Activated CD4-positive, alpha-beta T cell treated with anti-CD3 and anti-CD28 coated beads, Interleukin-2, amount 50 U/mL, for 16 hours (primary cell): ENCODE data around the gene CASKIN2.

ENCODE experiments used
- DNase-seq: peaks from one replicate; pipeline ENCODE4 v3.0.0-alpha.2; 2020

The CASKIN2 gene, protein sequence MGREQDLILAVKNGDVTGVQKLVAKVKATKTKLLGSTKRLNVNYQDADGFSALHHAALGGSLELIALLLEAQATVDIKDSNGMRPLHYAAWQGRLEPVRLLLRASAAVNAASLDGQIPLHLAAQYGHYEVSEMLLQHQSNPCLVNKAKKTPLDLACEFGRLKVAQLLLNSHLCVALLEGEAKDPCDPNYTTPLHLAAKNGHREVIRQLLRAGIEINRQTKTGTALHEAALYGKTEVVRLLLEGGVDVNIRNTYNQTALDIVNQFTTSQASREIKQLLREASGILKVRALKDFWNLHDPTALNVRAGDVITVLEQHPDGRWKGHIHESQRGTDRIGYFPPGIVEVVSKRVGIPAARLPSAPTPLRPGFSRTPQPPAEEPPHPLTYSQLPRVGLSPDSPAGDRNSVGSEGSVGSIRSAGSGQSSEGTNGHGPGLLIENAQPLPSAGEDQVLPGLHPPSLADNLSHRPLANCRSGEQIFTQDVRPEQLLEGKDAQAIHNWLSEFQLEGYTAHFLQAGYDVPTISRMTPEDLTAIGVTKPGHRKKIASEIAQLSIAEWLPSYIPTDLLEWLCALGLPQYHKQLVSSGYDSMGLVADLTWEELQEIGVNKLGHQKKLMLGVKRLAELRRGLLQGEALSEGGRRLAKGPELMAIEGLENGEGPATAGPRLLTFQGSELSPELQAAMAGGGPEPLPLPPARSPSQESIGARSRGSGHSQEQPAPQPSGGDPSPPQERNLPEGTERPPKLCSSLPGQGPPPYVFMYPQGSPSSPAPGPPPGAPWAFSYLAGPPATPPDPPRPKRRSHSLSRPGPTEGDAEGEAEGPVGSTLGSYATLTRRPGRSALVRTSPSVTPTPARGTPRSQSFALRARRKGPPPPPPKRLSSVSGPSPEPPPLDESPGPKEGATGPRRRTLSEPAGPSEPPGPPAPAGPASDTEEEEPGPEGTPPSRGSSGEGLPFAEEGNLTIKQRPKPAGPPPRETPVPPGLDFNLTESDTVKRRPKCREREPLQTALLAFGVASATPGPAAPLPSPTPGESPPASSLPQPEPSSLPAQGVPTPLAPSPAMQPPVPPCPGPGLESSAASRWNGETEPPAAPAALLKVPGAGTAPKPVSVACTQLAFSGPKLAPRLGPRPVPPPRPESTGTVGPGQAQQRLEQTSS (N-terminal part only)

DNA sequence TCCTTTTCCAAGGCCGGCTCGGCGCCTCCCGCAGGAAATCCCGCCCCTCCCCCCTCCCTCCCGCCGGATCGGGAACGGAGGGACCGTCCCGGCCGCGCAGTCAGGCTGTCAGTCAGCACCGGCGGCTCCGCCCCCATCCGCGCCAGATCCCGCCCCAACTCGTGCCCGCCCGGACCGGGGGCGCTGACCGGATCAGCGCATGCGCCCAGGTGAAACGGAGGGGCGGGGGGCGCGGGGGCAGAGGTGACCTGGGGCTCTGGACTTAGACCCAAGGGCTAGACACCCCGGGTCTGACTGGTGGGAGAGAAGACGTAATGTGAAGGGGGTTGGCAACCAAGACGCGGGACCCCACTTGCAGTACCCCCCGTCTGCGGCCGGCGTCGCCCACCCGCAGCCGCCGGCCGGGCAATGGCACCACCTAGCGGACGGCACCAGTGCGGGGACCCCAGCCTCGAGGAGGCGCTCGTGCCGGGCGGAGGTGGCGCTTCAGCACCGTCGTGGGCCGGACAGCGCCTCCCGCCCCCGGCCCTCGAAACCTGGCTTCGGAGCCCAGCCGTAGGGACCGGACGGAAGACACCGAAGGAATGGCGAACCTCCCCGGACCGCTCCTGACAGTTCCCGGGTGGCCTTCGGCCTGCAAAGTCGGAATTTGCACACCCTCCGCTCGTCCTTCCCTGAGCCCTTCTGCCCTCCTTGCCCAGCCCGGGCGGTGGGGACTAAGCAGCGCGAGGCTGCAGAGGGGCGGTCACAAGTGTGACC, at the start of gene CASKIN2:
CASKIN2 (minus strand) TSS at position 42 of the 759 bp plus-strand sequence. CDS start 1,733 bp downstream, outside the sequence.
- peak; percentile 87 for DNase-seq

DNA sequence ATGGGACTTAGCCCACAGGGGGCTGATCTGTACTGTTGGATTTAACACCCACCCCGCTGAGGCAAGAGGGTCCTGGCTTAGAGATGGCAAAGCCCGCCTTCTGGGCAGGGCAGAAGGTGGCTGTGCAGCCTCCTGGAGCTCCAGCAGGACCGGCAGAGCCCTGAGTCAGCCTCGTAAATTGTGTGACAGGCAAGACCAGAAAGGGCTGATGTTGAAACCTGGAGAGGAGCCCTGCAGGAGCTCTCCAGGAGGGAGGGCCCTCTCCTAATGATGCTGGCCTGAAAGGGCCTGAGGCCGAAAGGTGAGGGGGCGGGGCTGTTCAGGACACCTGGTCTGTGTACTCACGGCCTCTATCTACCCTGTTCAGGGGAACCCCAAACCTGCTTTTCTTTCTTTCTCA, 49.7 kb upstream of the CASKIN2 start:
- no peak for DNase-seq

DNA sequence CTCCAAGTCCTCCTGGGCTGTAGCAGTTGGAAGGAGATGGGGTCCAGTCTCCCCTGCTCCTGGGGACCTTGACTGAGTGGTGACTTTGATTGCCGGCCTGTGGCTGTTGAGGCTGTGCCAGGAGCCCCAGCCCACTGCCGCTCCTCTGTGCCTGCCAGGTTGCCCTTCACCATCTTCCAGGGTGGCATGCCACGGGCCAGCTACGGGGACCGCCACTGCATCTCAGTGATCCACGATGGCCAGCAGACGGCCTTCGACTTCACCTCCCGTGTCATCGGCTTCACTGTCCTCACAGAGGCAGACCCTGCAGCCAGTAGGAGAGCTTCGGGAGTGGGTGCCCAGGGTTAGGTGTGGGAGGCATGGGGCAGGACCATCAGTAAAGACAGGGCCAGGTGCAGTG, 48.9 kb upstream of the CASKIN2 start:
- no peak for DNase-seq

DNA sequence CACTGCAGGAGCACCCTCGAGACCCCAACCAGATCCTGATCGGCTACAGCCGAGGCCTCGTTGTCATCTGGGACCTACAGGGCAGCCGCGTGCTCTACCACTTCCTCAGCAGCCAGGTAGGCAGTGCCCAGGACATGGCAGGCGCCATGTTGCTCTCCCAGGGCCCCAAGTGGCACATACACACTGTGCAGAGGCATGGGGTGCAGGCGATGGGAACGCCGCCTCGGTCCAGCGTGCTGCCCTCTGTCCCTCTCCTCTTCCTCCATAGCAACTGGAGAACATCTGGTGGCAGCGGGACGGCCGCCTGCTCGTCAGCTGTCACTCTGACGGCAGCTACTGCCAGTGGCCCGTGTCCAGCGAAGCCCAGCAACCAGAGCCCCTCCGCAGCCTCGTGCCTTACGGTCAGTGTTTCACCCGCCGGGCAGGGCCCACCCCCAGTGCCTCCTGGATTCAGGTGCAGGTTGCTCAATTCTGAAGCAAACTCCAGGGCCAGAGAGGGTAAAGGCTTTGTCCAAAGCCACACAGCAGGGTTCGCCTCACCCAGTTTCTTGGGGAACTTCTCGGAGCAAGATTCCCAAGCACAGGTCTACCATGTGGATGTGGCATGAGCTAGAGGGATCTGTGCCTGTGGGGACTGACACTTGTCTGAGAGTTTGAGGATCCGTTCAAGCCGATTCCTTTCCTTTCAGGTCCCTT, 47.9 kb upstream of the CASKIN2 start:
- DNase-seq: no peak

DNA sequence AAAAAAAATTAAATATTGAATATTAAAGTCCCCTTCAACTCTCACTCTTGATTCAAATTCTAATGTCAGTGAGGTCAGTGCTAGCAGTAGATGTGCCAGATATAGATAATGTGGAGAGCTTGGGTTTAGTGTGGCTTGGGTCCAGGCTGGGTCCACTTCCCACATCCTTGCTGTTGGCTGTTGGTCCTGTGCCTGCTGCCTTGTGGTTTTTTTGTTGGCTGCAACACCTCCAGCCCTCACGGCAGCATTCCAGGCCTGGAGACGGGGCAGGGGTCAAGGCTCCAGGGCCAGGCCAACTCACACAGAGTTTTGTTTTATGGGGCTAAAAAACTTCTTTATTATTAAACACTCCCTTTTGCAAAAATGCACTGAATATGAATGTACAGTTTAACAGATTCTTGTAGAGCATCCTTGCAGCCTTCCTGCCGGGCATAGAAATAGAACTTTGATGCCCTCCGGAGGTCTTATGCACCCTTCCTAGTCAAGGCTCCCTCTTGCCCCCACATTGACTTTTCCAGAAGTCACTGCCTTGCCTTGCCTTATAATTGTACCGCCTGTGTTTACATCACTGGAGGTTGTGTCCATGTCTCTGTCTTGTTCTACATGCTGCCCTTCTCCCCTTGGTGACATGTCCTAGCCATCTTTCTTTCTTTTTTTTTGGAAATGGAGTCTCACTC, 46.7 kb upstream of the CASKIN2 start:
- no peak for DNase-seq

DNA sequence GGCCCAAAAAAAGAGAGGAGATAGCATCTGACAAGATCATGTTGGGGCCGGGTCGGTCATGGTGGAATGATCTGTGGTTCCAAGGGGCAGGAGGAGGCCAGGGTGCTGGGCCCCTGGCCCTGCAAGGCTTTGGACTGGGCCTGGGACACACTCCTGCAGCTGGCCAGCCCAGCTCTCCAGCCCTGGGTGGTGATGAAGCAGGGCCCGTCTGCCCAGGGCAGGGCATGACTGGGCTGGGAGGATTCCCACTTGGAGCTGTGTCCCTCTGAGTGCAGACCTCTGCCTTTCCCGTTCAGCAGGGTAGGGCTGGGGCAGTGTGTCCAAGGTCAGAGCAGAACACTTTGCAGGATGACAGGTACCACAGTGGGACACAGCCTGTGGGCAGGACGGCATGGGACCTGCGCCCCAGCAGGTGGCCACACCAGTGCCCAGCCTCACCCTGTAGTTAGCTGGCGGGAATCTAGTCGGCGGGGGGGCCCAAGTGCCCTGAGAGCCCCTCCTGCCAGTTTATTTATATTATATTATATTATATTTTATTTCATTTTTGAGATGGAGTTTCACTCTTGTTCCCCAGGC, 44.7 kb upstream of the CASKIN2 start:
- no peak for DNase-seq

DNA sequence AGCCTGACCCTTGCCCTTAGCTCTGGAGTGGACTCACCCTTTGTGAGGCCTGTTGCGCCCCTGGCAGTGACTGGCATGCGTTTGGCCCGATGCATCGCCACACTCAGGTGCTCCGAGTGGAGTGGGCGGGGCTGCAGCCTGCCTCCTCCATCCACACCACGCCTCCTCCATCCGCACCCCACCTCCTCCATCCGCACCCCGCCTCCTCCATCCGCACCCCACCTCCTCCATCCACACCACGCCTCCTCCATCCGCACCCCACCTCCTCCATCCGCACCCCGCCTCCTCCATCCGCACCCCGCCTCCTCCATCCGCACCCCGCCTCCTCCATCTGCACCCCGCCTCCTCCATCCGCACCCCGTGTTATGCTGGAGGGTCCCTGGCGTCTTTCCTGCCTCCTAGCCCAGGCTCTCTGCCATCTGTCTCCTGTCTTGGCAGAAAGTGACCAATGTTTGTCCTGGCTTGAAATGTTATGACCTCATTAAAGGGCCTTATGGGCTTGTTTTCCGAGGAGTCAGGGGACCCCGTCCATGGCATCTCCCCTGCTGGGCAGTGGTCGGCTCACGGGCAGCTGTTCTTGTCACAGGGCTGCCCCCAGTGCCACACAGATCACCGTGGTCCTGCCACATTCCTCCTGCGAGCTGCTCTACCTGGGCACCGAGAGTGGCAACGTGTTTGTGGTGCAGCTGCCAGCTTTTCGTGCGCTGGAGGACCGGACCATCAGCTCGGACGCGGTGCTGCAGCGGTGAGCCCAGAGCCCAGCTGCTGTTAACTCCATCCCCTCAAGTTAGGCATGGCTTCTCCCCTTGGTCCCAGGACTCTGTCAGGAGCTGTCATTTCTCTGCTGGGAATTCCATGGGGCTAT, 43.6 kb upstream of the CASKIN2 start:
- DNase-seq: no peak

DNA sequence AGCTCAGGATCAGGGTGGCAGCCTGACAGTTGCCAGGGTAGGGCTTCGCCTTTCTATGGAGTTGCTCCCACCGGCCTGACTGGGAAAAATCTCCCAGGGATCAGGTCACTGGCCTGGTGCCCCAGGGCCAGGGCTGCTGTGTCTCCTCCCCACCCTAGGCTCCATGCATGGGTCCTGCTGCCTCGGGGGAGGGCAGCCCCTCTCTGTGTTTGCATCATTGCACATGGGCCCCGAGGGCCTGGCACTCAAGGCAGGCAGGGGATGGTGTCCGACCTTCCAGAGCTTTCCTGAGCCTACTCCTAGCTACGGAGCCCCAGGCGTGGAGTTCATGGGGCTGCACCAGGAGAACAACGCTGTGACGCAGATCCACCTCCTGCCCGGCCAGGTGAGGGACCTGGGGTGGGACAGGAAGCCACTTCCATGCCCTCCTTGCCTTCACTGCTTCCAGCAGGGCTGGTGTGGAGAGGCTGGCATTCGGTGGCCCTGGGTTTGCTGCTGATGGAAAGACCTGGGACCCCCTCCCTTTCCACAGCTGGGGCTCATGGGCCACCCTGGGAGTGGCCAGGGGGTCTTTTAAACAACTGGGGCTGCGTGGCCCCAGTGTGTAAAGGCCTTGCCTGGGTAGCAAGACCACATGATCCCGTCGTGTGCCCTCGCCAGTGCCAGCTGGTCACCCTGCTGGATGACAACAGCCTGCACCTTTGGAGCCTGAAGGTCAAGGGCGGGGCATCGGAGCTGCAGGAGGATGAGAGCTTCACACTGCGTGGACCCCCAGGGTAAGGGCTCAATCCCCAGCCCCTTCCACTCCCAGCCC, 42.7 kb upstream of the CASKIN2 start:
- DNase-seq: no peak

DNA sequence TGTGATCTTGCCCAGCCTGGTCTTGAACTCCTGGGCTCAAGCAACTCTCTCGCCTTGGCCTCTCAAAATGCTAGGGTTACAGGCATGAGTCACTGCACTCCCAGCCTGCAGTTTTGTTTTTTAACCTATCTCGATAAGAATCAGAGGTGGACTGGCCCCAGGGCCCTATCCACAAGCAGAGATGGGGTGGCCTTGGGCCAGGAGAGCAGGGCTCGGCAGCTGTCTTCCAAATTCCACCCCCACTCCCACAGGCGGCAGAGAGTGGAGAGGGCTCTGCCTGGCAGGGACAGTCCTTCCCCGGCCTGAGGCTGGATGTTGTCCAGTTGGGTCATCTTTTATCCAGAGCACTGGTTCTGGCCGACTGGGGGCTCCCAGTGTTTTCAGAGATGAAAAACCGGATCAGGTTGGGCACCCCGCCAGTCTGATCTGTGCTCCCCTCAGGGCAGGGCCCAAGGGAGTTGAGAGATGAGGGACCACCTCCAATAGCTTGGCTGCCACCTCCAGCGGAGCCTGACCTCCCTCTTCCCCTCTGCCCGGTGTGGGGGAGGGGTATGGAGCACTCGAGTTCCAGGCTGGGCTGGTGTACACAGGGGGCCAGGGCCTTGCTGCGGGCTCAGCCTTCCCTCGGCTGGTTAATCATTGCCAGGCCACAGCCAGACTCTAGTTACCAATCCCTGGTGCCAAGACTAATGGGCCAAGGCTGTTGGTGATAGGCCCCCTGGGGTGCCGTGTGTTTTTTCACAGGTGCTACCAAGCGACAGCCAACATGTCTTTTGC, 41.9 kb upstream of the CASKIN2 start:
- DNase-seq: no peak

DNA sequence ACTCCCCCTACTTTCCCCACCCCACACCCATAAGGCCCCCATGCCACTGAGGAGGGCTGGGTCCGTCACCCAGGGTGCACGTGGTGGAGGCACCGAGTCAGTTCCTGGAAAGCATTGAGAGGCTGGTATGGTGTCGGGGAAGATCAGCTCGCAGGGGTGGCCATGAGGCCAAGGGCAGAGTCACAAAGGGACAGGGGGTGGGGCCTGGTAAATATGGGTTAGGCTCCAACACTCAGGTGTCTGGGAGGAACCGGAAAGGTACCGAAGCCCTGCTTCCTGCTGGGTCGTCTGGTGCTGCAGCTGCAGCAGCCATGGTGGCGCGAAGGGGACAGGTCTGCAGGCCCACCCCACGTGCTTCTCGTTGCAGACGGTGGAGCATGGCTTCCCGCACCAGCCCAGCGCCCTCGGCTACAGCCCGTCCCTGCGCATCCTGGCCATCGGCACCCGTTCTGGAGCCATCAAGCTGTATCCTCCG, 40.4 kb upstream of the CASKIN2 start:
- DNase-seq: no peak

DNA sequence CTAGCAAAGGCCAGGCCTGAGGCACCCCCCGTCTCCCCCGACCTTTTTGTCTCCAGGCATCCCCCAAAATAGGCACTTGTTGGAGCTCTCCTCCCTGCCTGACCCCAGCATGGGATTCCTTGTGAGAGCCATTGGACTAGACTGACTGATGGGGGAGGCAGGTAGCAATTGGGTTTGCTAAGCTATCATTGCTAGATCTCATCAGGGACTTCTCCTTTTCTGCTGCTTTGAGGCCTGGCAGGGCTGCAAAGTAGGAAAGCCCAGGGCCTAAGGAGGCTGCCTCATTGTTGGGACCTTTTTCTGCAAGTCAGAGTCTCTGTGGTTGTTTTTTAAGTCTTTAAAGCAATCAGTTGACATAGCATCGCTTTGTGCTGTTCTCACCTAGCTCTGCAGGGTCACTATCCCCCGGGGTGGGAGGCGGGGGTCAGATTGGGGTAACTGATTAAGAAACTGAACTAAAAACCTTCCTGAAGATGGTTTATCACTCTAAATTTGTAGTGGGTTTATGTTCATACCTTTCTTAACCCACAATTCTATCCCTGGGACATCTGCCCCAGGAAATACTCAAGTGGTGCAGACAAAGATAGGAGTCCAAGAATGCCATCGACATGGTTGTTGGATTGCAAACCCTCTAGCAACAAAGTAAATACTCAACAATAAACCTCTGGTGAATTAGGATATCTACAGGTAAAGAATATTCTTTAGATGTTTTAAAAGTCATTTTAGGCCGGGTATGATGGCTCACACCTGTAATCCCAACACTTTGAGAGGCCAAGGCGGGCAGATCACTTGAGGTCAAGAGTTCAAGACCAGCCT, 38.2 kb upstream of the CASKIN2 start:
- DNase-seq: no peak

DNA sequence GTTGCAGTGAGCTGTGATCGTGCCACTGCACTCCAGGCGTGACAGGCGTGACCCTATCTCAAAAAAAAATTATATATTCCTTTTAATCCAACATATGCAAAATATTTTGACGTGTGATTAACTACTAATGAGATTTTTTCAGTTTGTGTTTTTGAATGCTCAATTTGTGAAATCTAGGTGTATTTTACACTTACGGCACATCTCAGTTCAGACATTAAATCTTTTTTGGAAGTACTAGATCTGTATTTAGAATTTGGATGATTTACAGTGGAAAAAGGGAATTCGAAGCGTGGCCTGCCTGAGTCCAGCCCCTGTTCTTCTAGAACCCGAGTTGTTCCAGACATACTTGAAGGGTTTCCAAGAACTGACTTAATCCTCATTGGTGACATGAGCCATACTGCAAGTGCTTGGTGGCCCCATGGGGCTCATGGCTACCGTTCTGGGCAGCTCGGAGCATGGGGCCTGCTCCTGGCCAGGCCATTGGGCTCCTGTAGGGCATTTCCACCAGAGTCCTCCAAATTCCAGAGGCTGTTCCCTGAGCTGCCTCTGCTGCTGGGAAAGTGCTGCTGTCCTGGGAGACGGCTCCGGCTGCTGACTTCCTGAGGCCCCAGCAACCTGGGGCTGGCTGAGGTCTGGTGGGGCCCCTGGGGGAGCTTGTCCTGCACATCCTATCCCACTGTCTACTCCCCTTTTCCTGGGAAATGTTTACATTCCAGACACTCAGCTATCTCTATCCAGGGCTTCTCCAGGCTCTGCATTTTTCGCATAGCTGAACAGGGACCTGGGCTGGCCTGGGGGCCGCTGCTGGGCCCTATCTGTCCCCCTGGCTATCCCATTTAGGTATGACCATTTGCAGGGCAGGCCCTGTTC, 37.3 kb upstream of the CASKIN2 start:
- DNase-seq: no peak

DNA sequence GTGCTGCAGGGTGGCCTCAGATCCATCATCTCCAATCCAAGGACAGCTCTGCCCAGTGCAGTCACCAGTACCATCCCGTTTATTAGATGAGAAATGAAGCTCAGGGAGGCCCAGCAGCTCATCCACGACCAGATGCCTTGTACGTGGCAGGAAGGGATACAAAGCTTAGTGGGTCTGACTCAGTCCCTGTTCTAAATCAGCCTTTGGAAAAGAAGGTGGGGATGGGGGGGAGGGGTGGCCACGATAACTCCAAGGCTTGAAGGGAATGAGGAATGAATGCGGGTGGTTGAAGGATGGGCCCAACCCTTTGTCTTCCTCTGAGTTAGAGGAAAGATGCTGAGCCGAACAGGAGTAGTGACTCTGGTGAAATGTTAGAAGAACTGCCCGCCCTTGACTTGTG, 35.9 kb upstream of the CASKIN2 start:
- DNase-seq: no peak

DNA sequence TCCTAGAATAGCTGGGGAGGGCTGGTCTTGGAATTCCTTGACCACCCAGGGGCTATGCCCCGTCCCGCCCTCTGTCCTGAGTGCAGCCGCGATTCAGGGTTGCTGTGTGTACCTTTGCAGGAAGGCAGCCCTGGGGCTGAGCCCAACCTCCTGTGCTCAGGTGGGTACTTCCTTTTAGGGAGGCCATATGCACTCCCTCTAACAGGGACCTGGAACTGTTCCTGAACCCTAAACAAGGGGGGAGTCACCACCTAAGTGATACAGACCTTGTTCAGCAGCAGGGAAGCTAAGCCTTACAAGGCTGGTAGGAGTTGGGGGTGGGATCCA, 34.8 kb upstream of the CASKIN2 start:
- DNase-seq: no peak

DNA sequence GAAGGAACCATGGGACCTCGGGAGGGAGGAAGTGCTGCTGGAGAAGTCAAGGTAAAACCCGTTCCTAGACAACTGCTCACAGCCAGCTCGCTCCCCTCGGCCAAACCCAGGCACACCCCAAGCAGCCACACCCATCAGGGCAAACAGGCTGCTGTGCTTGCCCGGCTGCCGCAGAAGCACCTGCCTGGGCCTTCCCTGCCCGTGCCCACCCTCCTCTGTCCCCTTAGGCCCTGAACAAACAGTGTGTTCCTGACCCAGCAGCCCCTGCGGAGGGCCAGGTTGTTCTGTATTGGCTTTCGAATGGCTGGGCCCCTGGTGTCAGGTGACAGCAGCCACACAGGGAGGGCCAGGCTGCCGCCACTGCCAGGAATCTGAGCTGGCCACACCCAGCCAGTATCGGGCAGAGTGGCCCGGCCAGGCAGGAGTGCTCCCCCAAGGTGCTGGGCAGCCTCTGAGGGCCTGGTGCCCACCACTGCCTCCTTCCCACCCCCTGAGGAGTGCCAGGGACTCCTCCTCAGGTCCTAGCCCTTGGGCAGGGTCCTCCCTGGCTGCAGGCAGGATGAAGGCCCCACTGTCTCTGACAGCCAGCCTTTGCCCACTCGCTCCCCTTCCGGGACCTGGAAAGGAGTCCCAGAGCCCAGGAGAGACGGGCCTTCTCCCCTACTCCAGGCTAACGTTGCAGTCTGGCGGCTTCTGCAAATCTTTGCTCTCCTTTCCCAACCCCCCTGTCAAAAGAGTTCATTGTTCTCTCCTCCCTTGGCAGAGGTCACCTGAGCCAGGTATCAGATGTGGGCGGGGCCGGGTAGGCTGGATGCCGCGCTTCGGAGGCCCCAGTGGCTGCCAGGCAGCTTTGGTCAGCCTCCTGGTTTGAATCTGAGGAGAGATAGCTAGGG, 34.2 kb upstream of the CASKIN2 start:
- no peak for DNase-seq
